HTERT RPE-1 (cell line): ENCODE measurements around the gene TEDC1.

Experiments used
- in situ Hi-C: fragments of 300-500 bp; cut with MboI; formaldehyde crosslinking; loops from 4 replicates; pipeline ENCODE4 v1.14.3; 2020; ENCODE audit warnings: low sequenced_read_pairs

Gene TEDC1

GRCh38 chr14:105484069-105484996 lies 6.7 kb upstream of the TEDC1 start:
- in situ Hi-C loops, result no loop called here

GRCh38 chr14:105484997-105485393 lies 6.1 kb upstream of the TEDC1 start:
- in situ Hi-C loops, result no loop called here

DNA sequence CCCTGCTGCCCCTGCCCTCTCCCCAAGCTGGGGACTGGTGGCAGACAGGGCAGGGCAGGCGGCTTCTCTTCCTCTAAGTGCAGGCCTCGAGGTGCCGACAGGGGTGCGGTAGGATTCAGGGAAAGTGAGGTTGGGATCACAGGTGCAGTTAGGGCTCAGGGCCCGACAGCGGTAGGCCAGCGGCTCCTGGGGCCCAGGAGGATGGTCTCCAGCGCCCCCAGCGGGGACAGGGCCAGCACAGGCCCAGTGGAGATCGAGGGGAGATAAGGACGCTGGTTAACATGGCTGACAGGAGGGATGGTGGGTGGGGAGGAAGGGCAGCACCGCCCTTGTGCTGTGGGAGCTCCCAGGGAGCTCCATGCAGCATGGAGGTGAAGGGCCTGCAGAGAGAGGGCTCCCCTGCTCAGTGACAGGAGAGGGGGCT lies 5.3 kb upstream of the TEDC1 start:
- in situ Hi-C loops, result no loop called here

GRCh38 chr14:105486163-105486973 lies 4.7 kb upstream of the TEDC1 start, which contains the start of gene CRIP1:
Gene CRIP1 (plus strand): TSS chr14:105486886. CDS start chr14:105487260, 374 bp downstream.
- in situ Hi-C loops, result no loop called here

GRCh38 chr14:105486974-105487448 lies 4.0 kb upstream of the TEDC1 start:
- in situ Hi-C loops, result no loop called here

DNA sequence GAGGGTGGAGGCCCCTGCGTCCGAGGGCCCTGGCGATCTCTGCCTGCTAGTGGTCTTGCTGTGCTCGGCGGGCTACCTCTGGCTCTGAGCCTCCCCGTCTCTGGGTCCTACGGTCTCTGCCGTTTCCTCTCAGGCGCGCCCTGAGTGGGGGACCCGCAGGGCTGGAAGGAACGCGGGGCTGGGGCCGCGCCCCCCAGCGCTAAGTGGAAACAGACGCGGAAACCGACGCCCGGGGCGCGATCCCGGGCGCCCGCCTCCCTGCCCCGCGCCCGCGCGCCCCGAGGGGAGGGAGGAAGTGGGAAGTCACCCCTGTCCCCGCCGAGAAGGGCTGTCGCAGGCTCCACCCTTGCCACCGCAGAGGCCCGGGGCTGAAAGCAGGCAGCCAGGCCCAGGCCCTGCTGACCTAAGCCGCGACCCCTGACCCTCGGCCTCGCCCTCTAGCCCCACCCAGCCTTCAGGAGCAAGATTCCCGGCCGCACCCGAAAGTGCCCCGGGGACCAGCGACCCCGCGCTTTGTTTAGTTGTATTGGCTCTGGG lies 3.5 kb upstream of the TEDC1 start:
- in situ Hi-C loops, result no loop called here

DNA sequence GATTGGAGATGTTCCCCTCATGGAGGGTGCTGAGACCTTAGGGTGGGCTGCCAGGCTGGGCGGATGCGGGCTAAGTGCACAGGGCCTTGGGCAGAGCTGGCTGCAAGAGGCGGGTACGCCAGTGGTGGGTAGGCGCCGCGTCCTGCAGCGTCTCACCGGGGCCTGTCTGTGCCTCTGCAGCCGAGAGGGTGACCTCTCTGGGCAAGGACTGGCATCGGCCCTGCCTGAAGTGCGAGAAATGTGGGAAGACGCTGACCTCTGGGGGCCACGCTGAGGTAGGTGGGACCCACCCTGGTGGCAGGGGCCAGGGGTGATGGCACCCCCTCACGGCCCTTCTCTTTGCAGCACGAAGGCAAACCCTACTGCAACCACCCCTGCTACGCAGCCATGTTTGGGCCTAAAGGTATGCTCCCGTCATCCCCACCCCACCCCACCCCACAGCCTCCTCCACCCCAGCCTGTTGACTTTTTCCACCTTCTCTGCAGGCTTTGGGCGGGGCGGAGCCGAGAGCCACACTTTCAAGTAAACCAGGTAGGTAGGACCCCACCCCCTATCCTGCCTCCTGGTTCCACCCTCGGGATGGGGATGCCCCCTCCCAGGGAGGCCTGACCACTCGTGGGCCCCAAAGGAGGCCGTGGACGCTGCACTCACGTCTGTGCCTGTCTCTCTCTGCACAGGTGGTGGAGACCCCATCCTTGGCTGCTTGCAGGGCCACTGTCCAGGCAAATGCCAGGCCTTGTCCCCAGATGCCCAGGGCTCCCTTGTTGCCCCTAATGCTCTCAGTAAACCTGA lies 2.9 kb upstream of the TEDC1 start:
- in situ Hi-C loops, result no loop called here

DNA sequence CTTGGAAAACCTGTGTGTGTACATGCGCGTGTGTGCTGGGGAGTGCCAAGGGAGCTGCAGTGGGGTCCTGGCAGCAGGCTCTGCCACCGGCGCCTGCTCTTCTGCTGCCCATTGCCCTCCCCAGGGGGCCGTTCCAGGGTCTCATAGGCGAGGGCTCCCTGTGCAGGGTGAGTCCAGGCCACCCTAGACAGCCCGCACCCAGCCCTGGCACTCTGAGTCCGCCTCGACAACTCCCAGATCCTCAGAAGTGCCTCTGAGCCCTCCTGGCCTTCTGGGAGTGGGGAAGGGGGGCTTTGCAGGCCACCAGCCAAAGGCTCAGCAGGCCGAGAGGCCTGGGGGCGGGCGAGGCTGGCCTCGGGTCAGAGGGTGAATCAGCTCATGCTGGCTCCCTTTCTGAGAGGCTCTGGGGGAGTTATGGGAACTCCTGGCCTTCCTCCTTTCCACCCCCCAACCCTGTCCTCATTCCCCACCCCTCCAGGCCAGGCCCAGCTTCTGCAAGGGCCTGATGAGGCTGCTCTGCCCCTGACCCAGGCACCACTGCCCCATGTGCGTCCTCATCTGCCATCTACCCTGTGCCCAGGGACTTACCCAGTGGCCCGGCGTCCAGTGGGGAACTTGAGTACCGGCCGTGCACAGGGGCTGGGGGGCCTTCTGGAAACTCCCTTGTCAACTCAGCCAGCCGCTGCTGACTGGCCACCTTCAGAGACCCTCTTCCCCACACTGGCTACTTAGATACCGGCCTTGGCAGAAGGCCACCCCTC lies 2.1 kb upstream of the TEDC1 start:
- in situ Hi-C loops, result no loop called here

- in situ Hi-C loops, result no loop called here
Observed at GRCh38 chr14:105489542-105490266, 1.3 kb upstream of the TEDC1 start.

DNA sequence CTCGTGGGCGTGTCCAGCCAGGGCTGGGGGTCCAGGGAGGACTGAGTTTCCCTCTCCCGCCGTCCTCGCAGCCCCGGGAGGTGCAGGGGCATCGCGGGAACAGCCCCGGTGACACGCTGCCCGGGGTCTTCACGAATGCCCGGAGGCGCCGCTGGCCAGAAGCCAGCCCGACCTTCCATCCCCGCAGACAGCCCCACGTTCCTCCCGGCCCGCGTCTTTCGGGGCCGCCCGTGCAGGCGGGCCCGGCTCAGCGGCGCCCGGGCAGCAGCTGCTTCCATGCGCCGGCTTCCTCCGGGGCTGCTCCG lies 827 bp upstream of the TEDC1 start:
- in situ Hi-C loops, result no loop called here

DNA sequence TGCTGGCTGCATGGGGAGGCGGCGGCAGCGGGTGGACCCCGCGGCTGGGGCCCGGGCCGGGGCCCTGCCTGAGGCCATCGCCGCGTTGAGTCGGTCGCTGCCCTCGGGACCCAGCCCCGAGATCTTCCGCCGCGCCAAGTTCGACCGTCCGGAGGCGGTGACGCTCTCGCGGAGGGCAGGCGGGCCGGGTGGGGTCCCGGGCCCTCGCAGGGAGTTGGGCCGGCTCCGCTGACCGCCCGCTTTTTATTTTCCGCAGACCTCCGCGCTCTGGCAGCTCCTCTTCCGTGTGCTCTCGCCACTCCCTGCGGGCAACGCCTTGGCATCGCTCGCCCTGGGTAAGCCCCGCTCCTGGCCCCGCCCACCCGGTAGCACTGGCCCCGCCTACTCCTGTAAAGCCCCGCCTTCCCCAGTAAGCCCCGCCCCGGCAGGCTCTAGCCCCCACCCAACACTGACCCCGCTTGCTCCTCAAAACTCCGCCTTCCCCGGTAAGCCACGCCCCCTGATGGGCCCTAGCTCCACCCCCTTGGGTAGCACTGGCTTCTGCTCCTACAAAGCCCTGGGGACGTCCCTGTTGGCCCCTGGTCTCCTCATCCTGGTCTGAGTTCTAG lies 424 bp downstream of the TEDC1 start:
- in situ Hi-C loops, result no loop called here

GRCh38 chr14:105492031-105492970 lies 1.3 kb downstream of the TEDC1 start:
- in situ Hi-C loops, result no loop called here

DNA sequence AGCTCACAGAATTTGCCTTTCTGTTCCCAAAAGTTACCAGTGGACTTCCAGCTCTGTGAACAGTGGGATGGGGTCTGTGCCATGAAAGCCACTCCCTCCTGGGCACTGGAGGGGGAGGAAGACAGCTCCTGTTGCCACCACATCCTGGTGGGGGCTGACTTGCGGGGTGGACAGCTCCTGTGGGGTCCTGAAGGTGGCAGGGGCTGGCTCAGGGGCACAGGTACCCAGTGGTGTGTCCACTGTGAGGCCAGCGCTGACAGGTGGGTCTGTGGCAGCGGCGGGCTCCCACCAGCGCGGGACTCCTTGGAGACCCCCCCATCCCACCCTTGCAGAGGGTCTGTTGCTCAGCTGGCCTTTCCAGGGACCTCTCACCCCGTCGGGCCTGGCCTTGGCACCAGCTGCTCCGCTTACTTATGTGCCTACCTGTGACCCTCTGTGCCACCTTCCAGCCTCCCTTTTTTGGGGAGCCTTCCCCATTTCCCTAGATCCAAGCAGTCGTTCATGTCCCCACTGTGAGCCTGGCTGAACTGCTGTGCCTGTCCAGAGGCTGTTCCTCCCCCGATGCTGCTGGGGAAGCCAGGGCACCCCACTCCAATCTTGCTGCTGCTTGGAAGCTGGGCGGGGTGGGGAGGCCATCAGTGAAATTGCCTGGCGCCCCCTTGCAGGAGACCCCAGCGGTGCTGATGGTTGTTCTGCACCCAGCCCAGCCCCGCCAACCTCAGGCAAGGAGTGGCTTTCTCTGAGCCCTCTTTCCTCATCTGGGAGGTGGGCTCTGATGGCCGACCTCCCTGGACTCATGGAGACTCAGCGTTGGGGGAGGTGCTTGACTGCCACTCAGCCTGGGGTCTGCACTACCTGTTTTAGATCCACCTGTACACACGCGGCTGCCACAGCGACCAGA lies 2.2 kb downstream of the TEDC1 start:
- in situ Hi-C loops, result no loop called here

- in situ Hi-C loops, result no loop called here
Observed at GRCh38 chr14:105493921-105494605, 3.0 kb downstream of the TEDC1 start.

DNA sequence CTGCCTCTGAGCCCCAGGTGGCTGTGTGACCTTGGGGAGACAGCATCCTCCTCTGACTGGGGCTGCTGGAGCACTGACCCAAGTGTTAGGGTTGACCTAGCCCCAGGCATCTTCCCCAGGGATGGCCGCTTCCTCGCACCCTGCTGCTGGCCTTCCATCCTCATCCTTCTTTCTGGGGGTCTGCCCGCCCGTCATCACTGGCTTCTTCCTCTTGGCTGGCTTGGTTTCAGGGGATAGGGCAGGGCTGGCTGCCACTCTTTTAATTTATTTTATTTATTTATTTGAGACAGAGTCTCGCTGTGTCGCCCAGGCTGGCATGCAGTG lies 3.5 kb downstream of the TEDC1 start:
- in situ Hi-C loops, result no loop called here
